Neural progenitor cell (in vitro differentiated cells): ENCODE measurements around the gene ECE2. TPM values are rescaled to one million over a fixed set of nuclear protein-coding genes. Genes with fewer than 3 reads are reported as not detected.

Source experiments
- DNase-seq: peaks from one replicate; pipeline ENCODE4 v3.0.0-alpha.2; 2016; ENCODE audit warnings: low spot score
- H2AFZ ChIP-seq: fragments of 200-600 bp; sonication (generic); replicated peaks from 2 replicates; pipeline ENCODE4 v1.6.1; 2016; ENCODE audit warnings: antibody characterized with exemption
- H3F3A ChIP-seq: fragments of 200-600 bp; sonication (generic); 2 replicates; pipeline ENCODE4 v1.6.1; 2016; ENCODE audit warnings: antibody characterized with exemption, low read depth
- H3K27ac ChIP-seq: fragments of 200-600 bp; sonication (generic); 2 replicates; pipeline ENCODE4 v1.5.1; 2016; ENCODE audit warnings: mild to moderate bottlenecking
- H3K27me3 ChIP-seq: fragments of 200-600 bp; sonication (generic); 2 replicates; pipeline ENCODE4 v1.6.1; 2016; ENCODE audit warnings: mild to moderate bottlenecking, moderate library complexity
- H3K36me3 ChIP-seq: fragments of 200-600 bp; sonication (generic); 2 replicates; pipeline ENCODE4 v1.5.1; 2016
- H3K4me1 ChIP-seq: fragments of 200-600 bp; sonication (generic); 2 replicates; pipeline ENCODE4 v1.6.1; 2016; ENCODE audit warnings: mixed run types
- H3K4me2 ChIP-seq: fragments of 200-600 bp; sonication (generic); 2 replicates; pipeline ENCODE4 v1.6.1; 2016
- H3K4me3 ChIP-seq: fragments of 200-600 bp; sonication (generic); 2 replicates; pipeline ENCODE4 v1.5.1; 2016
- H3K79me2 ChIP-seq: fragments of 200-600 bp; sonication (generic); 2 replicates; pipeline ENCODE4 v1.6.1; 2016; ENCODE audit warnings: low read depth
- H3K9ac ChIP-seq: fragments of 200-600 bp; sonication (generic); 2 replicates; pipeline ENCODE4 v1.6.1; 2016
- H3K9me3 ChIP-seq: fragments of 200-600 bp; sonication (generic); 2 replicates; pipeline ENCODE4 v1.5.1; 2016; ENCODE audit warnings: low read depth
- H4K20me1 ChIP-seq: fragments of 200-600 bp; sonication (generic); 2 replicates; pipeline ENCODE4 v1.6.1; 2016; ENCODE audit warnings: low read depth
- H3K27ac Mint-ChIP-seq: 3 replicates; pipeline ENCODE4 v1.8.0; 2021; ENCODE audit warnings: mixed read lengths
- H3K27me3 Mint-ChIP-seq: 2 replicates; pipeline ENCODE4 v1.8.0; 2022; ENCODE audit warnings: low read depth, mild to moderate bottlenecking, inconsistent platforms, moderate library complexity, mixed read lengths; ENCODE audit not compliant: insufficient read depth
- H3K36me3 Mint-ChIP-seq: 3 replicates; pipeline ENCODE4 v1.8.0; 2021; ENCODE audit warnings: mixed read lengths
- H3K4me1 Mint-ChIP-seq: 3 replicates; pipeline ENCODE4 v1.8.0; 2021; ENCODE audit warnings: mixed read lengths
- H3K4me3 Mint-ChIP-seq: 3 replicates; pipeline ENCODE4 v1.8.0; 2021; ENCODE audit warnings: mild to moderate bottlenecking, moderate library complexity, mixed read lengths
- H3K9me3 Mint-ChIP-seq: 3 replicates; pipeline ENCODE4 v1.8.0; 2020; ENCODE audit warnings: mixed read lengths
- CTCF ChIP-seq: fragments of 200-600 bp; sonication (generic); IDR thresholded peaks from 2 replicates; pipeline ENCODE4 v1.5.1; 2017; ENCODE audit warnings: antibody characterized with exemption, mild to moderate bottlenecking
- EZH2 ChIP-seq: fragments of 200-600 bp; sonication (generic); IDR thresholded peaks from 2 replicates; pipeline ENCODE4 v1.6.1; 2017; ENCODE audit warnings: antibody characterized with exemption, mild to moderate bottlenecking, moderate library complexity
- EZH2phosphoT487 ChIP-seq: fragments of 200-600 bp; sonication (generic); IDR thresholded peaks from 2 replicates; pipeline ENCODE4 v1.6.1; 2017; ENCODE audit warnings: antibody characterized with exemption
- total RNA-seq: library from RNA; depleted of rRNA; stranded (reverse); fragments of >200 nt; gene quantifications from 2 replicates; pipeline ENCODE4 v1.2.3, GENCODE V29; 2015; ENCODE audit warnings: low replicate concordance

The ECE2 gene
- total RNA-seq, 1 donor from 2014 or later: not detected

GRCh38 chr3:184323696-184324095 is 47.9 kb downstream of the ECE2 start:
- Histone ChIP-seq H3K9ac (no peak overlapping the region), H4K20me1 (peaks cover 46% of the 10 kb centered on the region), H3K4me2 (no peak overlapping the region), H3K36me3 (no peaks in the 10 kb centered on the region), H3K79me2 (peaks cover 23% of the 10 kb centered on the region), H3K27me3 (no peaks in the 10 kb centered on the region), H3K9me3 (no peaks in the 10 kb centered on the region), H3K27ac (no peak overlapping the region), H3F3A (no peaks in the 10 kb centered on the region), H2AFZ (no peak overlapping the region), H3K4me3 (no peak overlapping the region), H3K4me1 (no peaks in the 10 kb centered on the region)
- no peak for TF ChIP-seq CTCF
- H3K4me3 Mint-ChIP-seq: no peak overlapping the region
- H3K4me1 Mint-ChIP-seq: no peaks in the 10 kb centered on the region
- DNase-seq: no peak
- peaks cover 4% of the 10 kb centered on the region for H3K27me3 Mint-ChIP-seq
- no peak overlapping the region for H3K27ac Mint-ChIP-seq
- no peaks in the 10 kb centered on the region for H3K9me3 Mint-ChIP-seq
- peaks cover 60% of the 10 kb centered on the region for H3K36me3 Mint-ChIP-seq

GRCh38 chr3:184325269-184325668 is 49.4 kb downstream of the ECE2 start:
- Histone ChIP-seq H3K9ac (no peak overlapping the region), H3K9me3 (no peaks in the 10 kb centered on the region), H3K27ac (no peak overlapping the region), H2AFZ (no peak overlapping the region), H3K4me1 (no peaks in the 10 kb centered on the region), H4K20me1 (peaks cover 31% of the 10 kb centered on the region), H3K4me3 (no peak overlapping the region), H3K4me2 (no peak overlapping the region), H3F3A (no peaks in the 10 kb centered on the region), H3K36me3 (no peaks in the 10 kb centered on the region), H3K27me3 (no peaks in the 10 kb centered on the region), H3K79me2 (peaks cover 8% of the 10 kb centered on the region)
- H3K9me3 Mint-ChIP-seq: no peaks in the 10 kb centered on the region
- H3K4me3 Mint-ChIP-seq: no peak overlapping the region
- peak overlapping the region; percentile 51 for H3K27ac Mint-ChIP-seq
- DNase-seq: no peak
- H3K4me1 Mint-ChIP-seq: no peaks in the 10 kb centered on the region
- TF ChIP-seq CTCF: no peak
- no peak for TF ChIP-seq EZH2
- no peak for TF ChIP-seq EZH2phosphoT487
- peaks cover 2% of the 10 kb centered on the region for H3K27me3 Mint-ChIP-seq
- peaks cover 65% of the 10 kb centered on the region for H3K36me3 Mint-ChIP-seq

- H3K4me1 ChIP-seq: no peaks in the 10 kb centered on the region
- no peak overlapping the region for H3K9ac ChIP-seq
- peaks cover 2% of the 10 kb centered on the region for H3K27me3 Mint-ChIP-seq
- H3K79me2 ChIP-seq: peaks cover 2% of the 10 kb centered on the region
- no peaks in the 10 kb centered on the region for H3K9me3 Mint-ChIP-seq
- no peak overlapping the region for H3K4me3 ChIP-seq
- no peaks in the 10 kb centered on the region for H3K36me3 ChIP-seq
- peaks cover 65% of the 10 kb centered on the region for H3K36me3 Mint-ChIP-seq
- no peak for DNase-seq
- no peaks in the 10 kb centered on the region for H3F3A ChIP-seq
- H3K27me3 ChIP-seq: no peaks in the 10 kb centered on the region
- TF ChIP-seq CTCF: no peak
- no peak for TF ChIP-seq EZH2
- TF ChIP-seq EZH2phosphoT487: no peak
- H3K27ac Mint-ChIP-seq: no peak overlapping the region
- no peaks in the 10 kb centered on the region for H3K9me3 ChIP-seq
- H2AFZ ChIP-seq: no peak overlapping the region
- peaks cover 25% of the 10 kb centered on the region for H4K20me1 ChIP-seq
- H3K4me1 Mint-ChIP-seq: no peaks in the 10 kb centered on the region
- no peak overlapping the region for H3K4me3 Mint-ChIP-seq
- H3K4me2 ChIP-seq: no peak overlapping the region
- H3K27ac ChIP-seq: no peak overlapping the region
These were observed 50.0 kb downstream of the ECE2 start for GRCh38 chr3:184325715-184326369.
